NCI-H748 (cell line): ENCODE data around the gene NEURL1B.

Source experiments
- DNase-seq: peaks from one replicate; lab custom pipeline; 2025; ENCODE audit not compliant: unreplicated experiment; lab: John Stamatoyannopoulos, UW

Gene NEURL1B

DNA sequence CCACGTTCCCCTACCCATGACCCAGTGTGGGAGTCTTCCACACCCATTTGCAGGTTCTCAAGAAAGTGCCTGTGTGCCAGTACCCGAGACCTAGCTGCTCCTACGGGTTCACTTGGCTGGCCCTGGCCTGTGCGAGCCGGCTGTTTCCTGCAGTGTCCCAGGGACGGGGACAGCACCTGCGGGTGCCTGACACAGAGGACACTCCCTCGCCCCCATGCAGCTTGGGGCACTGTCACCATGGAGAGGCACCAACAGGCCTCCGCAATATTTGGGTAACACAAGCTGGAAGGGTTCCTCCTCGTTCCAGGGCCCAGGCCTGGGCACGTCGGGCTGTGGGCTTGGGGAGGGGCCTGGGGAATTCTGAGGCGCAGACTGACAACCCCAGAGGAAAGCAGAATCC is 88.5 kb downstream of the NEURL1B start:
- no peak for DNase-seq

DNA sequence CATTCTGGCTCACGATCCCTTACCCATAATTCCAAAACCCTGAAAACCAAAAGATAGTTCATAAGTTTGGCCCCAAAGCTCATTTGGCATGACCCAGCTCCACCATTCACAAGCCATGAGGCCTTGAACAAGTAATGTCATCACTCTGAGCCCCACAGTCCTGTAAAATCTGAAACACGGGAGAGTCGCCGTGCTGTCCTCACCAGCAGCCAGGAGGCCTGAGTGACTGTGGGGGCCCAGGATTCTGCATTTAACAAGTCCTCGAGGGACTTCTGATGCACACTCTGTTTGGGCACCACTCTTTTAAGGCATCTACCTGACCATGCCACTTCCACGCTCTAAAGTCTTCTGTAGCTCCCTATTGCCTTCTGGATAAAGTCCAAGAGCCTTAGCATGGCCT is 89.2 kb downstream of the NEURL1B start:
- DNase-seq = no peak

DNA sequence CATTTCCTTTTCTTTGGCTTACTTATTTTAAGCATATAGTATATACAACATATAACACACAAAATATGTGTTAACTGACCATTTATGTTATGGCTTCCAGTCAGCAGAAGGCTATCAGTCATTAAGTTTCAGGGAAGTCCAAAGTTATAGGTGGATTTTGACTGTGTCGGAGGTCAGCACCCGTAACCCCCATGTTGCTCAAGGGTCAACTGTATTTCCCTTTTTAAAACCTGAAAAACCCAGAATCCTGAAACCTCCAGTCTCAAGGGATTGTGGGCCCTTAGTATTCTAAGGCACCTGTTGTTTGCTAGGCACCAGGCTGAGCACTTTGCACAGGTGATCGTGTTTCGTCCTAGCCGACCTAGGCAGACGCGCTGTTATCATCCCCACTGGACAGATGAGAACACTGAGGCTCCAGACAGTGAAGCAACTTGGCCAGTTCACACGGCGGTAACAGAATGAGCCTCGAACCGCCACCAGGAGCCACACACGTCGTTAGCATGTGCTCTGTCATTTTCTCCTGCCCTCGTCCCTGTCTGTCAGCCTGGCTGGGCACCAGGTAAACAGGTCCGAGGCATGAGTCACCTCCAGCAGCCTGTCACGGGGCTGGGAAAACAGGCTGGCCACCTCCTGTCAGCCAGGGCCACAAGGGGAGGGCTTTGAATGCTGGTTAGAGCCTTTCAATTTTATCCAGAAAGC is 90.1 kb downstream of the NEURL1B start:
- DNase-seq = no peak

DNA sequence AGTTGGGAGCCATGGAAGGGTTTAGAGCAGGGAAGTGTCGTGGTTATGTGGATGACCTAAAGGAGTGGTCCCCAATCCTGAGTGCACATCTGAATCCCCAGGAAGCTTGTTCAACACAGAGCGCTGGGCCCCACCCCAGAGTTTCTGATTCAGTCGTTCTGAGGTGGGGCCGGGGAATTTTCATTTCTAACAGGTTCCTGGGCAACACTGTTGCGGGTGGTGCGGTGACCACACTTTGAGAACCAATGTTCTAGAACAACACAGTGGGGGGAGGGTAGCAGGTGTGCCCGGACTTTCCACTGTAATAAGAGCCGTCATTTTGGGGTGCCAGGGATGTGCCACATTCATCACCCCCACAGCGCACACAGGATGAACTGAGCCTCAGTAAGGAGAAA is 90.6 kb downstream of the NEURL1B start:
- DNase-seq = no peak

DNA sequence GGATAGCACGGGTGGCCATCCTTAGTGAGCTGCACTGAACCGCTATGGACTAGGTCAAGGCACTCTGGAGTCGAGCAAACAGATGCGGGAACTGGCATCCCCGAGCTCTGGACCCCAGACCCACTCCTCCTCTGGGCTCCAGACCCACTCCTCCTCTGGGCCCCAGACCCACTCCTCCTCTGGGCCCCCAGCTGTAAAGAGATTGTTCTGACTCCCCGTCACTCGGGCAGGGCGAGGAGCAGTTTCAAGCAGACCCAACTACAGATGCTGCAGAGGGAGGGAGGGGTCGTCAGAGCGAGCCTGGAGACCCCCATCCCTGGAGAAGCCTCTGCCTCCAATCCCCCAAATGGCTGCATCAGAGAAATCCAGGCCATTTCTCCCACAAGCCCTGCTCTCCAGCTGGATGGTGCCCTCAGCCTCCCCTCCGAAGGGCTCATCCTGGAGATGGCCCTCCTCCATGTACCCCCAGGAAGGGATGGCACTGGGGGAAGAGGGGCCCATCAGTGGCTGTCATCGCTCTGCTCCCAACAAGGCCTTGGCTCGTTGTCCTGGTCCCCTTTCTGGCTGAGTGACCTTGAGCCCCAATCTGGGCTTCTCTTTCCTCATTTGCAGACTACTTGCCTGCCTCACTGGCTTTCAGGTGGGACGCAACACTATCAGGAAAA is 91.3 kb downstream of the NEURL1B start:
- DNase-seq = no peak

DNA sequence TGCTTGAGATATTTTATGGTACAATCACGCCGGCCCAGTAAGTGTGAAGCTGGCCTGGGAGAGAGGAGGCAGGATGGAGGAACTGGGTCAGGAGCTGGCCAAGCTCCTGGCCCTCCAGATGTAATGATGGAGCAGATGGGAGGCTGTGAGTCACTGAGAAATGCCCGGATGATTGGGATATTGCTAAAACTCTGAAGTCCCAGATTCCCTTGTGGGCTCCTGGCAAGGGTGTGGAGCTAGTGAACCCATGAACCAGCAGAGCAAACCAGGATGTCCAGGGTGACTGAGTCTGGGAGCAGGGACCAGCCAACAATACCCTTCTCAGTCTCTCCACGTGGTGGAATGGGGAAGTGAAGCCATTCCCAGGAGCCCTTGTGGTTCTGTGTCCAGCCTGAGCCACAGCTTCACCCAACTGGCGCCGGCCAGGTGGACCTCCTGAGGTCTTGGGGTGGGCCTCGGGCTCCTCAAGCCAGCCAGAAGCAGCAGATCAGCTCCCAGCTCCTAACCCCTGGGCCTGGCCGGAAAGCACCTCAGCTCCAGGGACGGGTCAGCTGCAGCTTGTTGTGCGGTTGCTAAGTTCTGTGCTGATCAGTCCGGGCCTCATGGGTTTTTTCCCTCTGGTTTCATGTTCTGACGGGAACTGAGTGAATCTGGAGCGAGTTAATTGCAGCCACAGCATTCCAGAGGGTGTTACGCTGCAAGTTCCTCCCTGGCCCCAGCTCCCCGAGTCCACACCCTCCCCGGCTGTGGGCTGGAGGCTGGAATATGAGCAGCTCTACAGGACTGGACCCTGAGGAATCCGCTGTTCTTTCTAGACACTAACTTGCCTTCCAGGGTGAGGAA is 92.3 kb downstream of the NEURL1B start:
- no peak for DNase-seq

DNA sequence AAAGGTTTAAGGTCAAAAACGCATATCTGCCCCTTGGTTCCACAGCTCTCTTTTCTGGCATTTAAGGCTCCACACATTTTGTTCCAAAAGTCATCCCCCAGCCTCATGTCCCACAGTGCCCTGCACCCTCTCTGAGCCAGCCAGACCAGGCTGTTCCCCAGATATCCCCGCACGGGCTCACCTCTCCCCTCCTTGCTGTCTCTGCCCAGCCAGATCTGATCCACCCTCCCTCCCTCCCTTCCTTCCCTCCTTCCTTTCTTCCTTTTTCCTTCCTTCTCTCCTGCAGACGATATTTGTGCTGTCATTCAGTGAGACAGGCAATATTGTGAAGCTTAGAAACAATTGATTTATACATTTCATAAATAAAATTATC is 92.9 kb downstream of the NEURL1B start:
- no peak for DNase-seq

DNA sequence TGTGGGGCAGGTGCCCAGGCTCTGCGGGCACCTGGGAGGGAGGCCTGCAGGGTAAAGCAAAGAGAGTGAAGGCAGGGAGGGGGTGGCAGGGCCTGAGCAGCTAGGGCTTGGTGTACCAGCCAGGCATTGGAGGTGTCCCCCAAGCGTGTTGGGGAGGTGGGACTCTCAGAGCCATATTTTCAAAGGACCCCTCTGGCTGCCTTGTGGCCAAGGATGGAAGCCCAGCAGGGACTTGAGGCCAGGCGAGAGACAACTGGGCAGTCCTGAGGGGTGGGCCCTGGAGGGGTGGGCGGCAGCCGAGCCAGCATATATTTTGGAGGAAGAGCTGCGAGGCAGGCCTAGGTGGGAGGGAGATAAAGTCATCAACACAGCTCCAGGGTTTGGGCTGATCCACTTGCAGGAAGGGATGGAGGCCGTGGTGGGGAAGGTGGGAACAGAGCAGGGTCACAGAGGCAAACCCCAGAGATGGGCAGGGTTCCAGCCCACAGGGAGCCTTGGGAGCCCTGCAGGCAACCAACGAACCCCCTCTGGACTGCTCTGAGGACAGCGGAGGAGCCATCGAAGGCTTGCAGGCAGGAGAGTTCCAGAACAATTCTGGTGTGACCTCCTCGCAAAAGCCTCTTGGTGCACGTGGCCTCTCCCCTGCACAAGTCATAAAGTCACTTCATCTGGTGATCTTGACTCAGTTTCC is 94.2 kb downstream of the NEURL1B start:
- DNase-seq = no peak

DNA sequence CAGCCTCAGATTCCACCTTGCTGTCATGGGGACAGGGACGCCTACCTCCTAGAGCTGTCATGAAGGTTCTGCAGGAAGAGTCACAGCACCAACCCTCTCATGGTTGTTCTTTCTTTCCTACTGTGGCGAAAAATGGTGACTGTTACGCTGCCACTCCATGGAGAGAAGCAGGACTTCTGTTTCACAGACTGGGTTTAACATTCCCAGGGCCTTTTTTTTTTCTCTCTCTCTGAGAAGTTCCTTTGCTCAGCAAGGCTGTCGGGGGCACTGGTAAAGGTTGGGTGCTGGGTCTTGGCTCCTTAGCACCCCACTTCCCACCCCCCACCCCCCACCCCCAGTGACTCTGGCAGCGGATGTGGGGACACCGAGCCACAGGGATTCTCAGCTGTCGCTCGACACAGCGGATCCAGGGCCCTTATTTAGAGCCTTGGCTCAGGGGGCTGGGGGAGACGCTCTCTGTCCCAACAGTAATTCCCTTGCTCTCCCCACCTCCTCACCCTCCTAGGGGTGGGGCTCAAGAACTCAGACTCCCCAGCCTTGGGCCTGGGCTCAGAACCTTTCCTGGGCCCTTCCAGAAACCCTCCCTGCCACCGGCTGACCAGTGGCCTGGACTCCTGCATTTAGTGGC is 95.6 kb downstream of the NEURL1B start:
- DNase-seq = no peak

DNA sequence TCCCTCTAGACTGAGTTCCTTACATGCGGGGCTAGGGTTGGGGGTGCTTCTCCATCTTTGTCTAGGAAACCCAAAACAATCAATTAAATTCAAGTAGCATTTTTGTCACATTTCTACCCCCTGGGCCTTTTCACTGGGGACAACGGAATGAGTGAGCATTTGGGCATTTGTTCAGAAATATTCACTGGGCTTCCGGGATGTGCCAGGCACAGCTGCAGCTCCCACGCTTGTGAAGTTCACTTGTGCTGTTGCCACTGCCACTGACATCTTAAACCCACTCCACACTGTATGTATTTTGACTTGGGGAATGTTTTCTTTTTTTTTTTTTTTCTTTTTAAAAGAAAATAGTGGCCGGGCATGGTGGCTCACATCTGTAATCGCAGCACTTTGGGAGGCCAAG is 98.3 kb downstream of the NEURL1B start:
- no peak for DNase-seq

DNA sequence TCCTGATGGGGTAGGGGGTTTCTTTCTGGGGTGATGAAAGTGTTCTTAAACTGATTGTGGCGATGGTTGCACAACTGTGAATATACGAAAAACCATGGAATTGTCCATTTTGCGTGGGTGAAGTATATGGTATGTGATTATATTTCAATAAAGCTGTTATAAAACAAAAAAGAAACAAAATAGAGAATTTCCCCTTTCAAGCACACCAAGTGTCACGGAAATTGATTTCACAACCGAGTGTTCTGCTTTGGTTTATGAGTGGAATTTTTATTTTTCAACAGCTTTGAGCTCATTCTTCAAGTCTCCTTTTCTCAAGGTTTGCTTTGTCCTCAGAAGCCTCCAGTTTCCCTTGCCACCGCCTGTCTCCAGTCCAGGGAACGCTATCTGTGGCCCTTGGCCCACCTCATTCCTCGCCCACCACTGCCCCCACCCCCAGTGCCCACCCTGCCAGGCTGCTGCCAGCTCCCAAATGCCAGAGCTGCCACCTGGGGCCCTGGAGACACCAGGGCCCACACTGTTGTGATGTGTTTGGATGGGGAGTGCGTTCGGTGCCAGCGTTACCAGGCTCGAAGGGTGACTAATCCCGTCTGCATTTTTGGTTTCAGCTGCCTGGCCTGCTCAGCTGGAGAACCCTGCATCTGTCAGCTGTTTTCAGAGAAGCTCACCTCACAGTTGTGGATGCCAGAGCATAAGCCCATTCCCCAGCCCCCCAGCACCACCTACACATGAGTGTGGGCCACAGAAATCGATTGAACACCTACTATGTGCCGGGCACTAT is 99.6 kb downstream of the NEURL1B start:
- DNase-seq = no peak
